ENCODE results near the gene POMT1. TPM values are rescaled to one million over a fixed set of nuclear protein-coding genes. Genes with fewer than 3 reads are reported as not detected.

The POMT1 gene
- total RNA-seq, 6 donors from 2014 or later = 24.7 to 55.5 (median 27.2) TPM

DNA sequence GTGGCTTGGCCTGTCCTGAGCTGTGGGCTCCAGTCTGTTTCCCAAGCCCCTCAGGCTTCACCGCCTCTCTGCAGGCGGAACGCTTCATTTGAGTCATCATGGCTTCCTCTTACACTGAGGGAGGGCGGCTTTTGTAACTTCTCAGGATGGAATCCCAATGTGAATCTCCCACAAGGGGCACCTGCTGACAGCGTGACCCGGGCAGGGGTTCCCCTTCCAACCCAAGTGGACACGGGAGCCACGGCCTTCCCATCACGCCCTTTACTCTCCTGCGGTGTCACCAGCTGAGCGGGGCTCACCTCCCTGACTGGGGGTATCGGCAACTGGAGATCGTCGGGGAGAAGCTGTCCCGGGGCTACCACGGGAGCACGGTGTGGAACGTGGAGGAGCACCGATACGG, 15.8 kb downstream of the POMT1 start:
- Histone ChIP-seq H3K4me1 (no peaks in the 10 kb centered on the region), H3K27me3 (no peaks in the 10 kb centered on the region), H3K36me3 (peaks cover 21 to 96% (median 78%) of the 10 kb centered on the region in 4 donors), H3K4me3 (no peak overlapping the region), H3K27ac (no peak overlapping the region), H3K9me3 (no peaks in the 10 kb centered on the region)
- TF ChIP-seq POLR2AphosphoS5 (IDR thresholded peaks at IDR 0.05) = no peak
- no peak for TF ChIP-seq EP300 (IDR thresholded peaks at IDR 0.05)
- no peak for TF ChIP-seq POLR2A (IDR thresholded peaks at IDR 0.05)
- TF ChIP-seq, protein P1, sequence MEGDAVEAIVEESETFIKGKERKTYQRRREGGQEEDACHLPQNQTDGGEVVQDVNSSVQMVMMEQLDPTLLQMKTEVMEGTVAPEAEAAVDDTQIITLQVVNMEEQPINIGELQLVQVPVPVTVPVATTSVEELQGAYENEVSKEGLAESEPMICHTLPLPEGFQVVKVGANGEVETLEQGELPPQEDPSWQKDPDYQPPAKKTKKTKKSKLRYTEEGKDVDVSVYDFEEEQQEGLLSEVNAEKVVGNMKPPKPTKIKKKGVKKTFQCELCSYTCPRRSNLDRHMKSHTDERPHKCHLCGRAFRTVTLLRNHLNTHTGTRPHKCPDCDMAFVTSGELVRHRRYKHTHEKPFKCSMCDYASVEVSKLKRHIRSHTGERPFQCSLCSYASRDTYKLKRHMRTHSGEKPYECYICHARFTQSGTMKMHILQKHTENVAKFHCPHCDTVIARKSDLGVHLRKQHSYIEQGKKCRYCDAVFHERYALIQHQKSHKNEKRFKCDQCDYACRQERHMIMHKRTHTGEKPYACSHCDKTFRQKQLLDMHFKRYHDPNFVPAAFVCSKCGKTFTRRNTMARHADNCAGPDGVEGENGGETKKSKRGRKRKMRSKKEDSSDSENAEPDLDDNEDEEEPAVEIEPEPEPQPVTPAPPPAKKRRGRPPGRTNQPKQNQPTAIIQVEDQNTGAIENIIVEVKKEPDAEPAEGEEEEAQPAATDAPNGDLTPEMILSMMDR (IDR thresholded peaks at IDR 0.05) = no peak
- WGBS, 2 donors = 96 to 97% methylated on average over 17 to 20 of the region's 20 CpGs
- no peak for ATAC-seq (ENCODE audit: low FRiP score in 2 of 2)
- DNase-seq = no peak

GRCh38 chr9:131520503-131520902, 17.8 kb downstream of the POMT1 start:
- no peak for DNase-seq
- ATAC-seq (ENCODE audit: low FRiP score in 2 of 2) = no peak
- Histone ChIP-seq H3K27ac (no peak overlapping the region), H3K27me3 (no peaks in the 10 kb centered on the region), H3K9me3 (no peaks in the 10 kb centered on the region), H3K4me1 (no peaks in the 10 kb centered on the region), H3K4me3 (no peak overlapping the region), H3K36me3 (peaks cover 29 to 96% (median 82%) of the 10 kb centered on the region in 4 donors)
- 81 to 90% methylated on average over 13 to 15 of the region's 16 CpGs for WGBS, 2 donors
- TF ChIP-seq POLR2AphosphoS5 (IDR thresholded peaks at IDR 0.05) = no peak
- TF ChIP-seq, protein P1 (IDR thresholded peaks at IDR 0.05) = no peak

DNA sequence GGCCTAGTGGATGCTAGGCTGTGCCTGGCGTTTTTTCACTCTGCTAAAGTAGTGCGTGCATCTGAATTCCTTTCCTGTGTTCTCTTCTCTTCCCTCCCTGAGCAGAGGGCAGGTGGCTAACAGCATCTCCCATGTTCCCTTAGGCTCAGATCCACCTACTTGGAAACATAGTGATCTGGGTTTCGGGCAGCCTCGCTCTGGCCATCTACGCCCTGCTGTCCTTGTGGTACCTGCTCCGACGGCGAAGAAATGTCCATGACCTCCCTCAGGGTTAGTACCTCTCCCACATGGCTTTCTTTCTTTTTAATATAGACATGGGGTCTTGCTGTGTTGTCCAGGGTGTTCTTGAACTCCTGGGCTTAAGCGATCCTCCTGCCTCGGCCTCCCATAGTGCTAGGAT, 18.5 kb downstream of the POMT1 start:
- 95% methylated on average over 10 of the region's 10 CpGs for WGBS, 2 donors
- Histone ChIP-seq H3K4me3 (no peak overlapping the region), H3K27me3 (no peaks in the 10 kb centered on the region), H3K27ac (no peak overlapping the region), H3K4me1 (no peaks in the 10 kb centered on the region), H3K36me3 (peaks cover 34 to 97% (median 85%) of the 10 kb centered on the region in 4 donors), H3K9me3 (no peaks in the 10 kb centered on the region)
- no peak for DNase-seq
- TF ChIP-seq EP300 (IDR thresholded peaks at IDR 0.05) = no peak
- no peak for TF ChIP-seq POLR2AphosphoS5 (IDR thresholded peaks at IDR 0.05)
- no peak for TF ChIP-seq POLR2A (IDR thresholded peaks at IDR 0.05)
- TF ChIP-seq, protein P1 (IDR thresholded peaks at IDR 0.05) = no peak
- ATAC-seq (ENCODE audit: low FRiP score in 2 of 2) = no peak

GRCh38 chr9:131521822-131522221, 19.1 kb downstream of the POMT1 start:
- ATAC-seq (ENCODE audit: low FRiP score in 2 of 2) = no peak

More at GRCh38 chr9:131521822-131522221, 19.1 kb downstream of the POMT1 start:
- WGBS, 2 donors = 97 to 100% methylated on average over 13 of the region's 13 CpGs
- TF ChIP-seq POLR2A (IDR thresholded peaks at IDR 0.05) (no peak), EP300 (IDR thresholded peaks at IDR 0.05) (no peak), POLR2AphosphoS5 (IDR thresholded peaks at IDR 0.05) (no peak)
- TF ChIP-seq, protein P1 (IDR thresholded peaks at IDR 0.05) = no peak
- Histone ChIP-seq H3K9me3 (no peaks in the 10 kb centered on the region), H3K27me3 (no peaks in the 10 kb centered on the region), H3K4me3 (no peak overlapping the region), H3K27ac (no peak overlapping the region), H3K4me1 (no peaks in the 10 kb centered on the region), H3K36me3 (peaks cover 39 to 97% (median 85%) of the 10 kb centered on the region in 4 donors)
- DNase-seq = no peak

Data from upper lobe of left lung (tissue), 6 donors.